Measurements from ENCODE around the gene SLC25A12.

DNA sequence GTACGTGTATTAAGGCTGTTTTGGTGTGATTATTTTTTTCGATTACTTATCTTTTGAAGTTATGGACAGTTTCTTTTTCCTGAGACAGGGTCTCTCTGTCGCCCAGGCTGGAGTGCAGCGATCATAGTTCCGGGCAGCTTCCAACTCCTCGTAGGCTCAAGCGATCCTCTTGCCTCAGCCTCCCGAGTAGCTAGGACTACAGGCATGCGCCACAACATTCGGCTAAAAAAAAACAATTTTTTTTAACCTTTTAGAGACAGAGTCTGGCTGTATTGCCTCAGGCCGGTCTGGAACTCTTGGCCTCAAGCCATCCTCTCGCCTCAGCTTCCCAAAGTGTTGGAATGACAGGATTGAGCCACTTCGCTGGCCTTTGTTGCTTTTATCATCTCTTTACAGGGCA, 29.2 kb upstream of the SLC25A12 start:
- TF ChIP-seq CTCF (conservative IDR thresholded peaks at IDR 0.05; ENCODE audit: low read length): no peak
- TF ChIP-seq EZH2phosphoT487 (IDR thresholded peaks at IDR 0.05; ENCODE audit: borderline replicate concordance, low read depth, low read length): no peak

Data from OCI-LY7 (cell line).